SKM-1 (cell line): Measurements from ENCODE around the gene TUBA4B.
A peak's percentile ranks its signal among the peaks of the same experiment; 100 is the strongest.
"Not testable (repeated sequence)": the region's sequence is repeated elsewhere in the genome, so short reads cannot be mapped to it uniquely, and the experiment has no call there.

Experiments used
- DNase-seq: peaks from one replicate; lab custom pipeline; 2025; ENCODE audit not compliant: unreplicated experiment; lab: John Stamatoyannopoulos, UW

TUBA4B gene

GRCh38 chr2:219290381-219291171, 37.5 kb downstream of the TUBA4B start:
- no peak for DNase-seq

GRCh38 chr2:219291394-219291793, 38.4 kb downstream of the TUBA4B start:
- DNase-seq, result no peak

DNA sequence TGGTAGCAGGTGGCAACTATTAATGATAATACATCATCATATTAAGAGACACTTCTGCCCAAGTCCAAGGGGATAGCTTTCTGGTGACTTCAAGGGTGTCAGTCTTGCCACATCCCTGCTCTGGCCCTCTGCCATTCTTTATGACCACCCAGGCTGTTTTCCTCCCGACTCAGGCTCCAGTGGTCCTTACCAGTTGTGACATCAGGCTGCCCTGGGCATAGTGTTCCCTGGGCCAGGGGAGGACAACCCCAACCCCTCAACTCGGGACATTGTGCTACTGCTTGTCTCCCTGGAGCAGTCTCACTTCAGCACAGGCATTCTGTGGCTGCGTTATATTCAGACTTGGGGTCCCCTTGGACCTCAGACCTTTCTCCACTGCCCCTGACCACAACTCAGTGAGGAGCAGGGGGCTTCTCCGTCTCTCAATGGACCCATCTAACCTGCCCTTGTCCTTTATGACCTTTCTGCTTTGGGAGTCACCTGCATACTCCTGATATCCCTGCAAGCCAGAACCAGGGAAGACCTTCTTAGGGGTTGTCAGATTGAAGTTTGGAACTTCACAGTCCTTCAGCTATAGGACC, 39.0 kb downstream of the TUBA4B start:
- no peak for DNase-seq

DNA sequence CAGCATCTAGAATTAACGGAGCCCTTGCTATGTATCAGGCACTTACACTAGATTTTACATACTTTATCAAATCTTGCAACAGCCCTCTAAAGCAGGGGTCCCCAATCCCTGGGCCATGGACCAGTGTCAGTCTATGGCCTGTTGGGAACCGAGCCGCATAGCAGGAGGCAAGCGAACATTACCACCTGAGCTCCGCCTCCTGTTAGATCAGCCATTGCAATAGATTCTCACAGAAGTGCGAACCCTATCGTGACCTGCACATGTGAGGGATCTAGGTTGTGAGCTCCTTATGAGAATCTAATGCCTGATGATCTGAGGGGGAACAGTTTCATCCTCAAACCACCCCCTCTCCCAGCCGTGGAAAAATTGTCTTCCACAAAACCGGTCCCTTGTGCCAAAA, 39.6 kb downstream of the TUBA4B start:
- DNase-seq, result no peak

- DNase-seq, result no peak
These were observed 40.7 kb downstream of the TUBA4B start for GRCh38 chr2:219293736-219294231.

DNA sequence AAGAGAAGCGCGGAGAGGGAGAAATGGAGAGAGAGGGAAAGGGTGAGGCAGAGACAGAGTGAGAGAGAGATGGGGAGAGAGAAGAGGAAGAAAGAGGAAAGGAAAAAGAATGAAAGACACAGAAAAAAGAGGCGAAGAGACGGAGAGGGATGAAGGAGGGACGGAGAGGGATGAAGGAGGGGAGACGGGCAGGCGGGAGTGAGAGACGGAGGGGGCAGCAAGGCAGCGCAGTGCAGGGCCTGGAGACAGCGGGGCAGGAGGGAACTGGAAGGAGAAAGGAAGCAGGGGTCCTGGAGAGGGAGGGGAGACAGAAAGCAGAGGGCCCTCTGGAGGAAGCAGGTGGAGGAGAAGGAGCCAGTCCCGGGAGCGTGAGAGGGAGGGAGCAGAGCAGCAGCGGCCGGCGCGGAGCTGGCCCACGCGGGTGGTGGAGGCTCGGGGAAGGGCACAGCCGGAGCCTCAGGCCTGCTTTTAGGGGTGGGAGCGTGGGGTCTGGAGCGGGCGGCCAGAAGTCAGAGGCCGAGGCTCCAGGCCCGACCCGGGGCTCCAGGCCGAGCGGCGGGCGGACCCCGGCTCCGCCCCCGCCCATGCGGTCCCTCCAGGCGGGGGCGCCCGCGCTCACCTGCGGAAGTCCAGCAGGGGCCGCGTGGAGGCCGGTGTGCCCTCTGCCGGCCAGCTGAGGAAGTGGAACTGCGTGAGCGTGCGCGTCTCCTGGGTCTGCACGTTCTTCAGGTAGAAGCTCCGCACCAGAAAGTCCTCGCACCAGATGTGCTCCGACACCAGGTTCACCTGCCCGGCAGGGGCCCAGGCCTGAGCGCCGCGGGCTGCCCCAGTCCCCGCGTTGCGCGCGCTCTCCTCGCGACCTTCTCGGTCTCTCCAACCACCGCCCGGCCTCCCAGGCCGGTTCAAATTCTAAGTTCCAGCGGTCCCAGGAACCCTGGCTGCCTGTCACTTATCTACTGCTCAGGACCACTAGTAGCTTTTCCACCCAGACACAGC, 41.6 kb downstream of the TUBA4B start:
- DNase-seq, result peak; percentile 74

- no peak for DNase-seq
These were observed 43.1 kb downstream of the TUBA4B start for GRCh38 chr2:219296142-219296541.

DNA sequence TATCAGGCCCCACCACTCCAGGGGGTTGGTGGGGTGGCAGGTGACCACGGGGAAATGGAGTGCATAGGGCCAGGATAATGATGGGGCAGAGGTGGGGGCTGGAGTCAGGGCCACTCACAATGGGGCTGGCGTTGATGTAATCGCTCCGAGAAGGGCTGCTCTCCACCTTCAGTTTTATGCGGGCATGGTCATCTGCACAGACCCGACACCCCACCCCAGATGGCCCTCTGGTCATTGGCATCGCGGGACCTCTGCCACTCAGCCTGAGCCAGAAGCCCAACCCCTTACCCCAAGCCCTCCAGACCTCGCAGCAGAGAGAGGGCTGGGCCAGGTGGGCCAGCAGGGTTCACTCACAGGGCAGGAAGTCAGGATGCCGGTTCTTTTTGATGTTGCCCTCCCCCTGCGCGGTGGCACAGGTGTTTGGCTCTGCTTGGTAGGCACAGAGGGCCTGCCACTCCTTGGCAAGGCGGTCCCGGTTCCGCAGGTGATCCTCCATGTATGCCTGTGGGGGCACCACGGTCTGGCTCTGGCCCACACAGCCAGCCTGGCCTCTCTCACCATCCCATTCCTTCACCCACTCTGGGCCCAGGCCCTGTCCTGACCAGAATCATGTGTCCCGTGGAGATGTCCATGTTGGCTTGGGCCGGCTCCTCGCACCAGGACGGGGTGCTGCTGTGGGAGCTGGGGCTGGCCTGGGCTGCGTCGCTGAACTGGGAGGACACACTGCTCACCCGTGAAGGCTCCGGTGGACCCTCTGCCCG, 43.8 kb downstream of the TUBA4B start:
- DNase-seq, result no peak

DNA sequence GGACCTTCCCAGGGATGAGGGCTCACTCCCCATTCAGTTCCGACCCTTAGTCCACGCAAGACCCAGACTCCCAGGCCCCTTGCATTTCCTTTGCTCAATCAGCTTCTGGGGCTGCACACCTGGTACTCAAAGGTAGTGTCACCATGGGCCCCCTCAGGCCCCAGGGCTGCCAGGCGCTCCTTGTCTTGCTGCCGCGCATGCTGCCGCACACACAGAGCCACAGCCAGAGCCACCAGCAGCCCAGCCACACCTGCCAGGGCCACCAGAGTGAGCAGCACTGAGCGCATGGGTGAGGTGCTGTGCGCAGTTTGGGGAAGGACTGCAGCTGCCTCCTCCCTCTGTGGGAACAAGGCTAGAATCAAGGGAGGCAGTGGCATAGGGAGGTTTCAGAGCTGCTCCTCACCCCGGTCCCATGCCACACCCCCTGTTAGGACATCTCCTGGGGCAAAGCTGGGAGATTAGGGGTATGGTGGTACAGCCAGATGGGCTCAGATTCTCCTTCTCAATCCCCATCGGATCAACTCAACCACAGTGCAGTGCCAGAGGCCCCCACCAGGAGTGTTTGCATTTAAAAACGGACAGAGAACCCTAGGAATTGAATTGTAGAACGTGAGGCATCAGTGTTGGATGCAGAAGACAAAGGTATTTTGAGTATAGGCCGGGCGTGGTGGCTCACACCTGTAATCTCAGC, 44.9 kb downstream of the TUBA4B start:
- no peak for DNase-seq

DNA sequence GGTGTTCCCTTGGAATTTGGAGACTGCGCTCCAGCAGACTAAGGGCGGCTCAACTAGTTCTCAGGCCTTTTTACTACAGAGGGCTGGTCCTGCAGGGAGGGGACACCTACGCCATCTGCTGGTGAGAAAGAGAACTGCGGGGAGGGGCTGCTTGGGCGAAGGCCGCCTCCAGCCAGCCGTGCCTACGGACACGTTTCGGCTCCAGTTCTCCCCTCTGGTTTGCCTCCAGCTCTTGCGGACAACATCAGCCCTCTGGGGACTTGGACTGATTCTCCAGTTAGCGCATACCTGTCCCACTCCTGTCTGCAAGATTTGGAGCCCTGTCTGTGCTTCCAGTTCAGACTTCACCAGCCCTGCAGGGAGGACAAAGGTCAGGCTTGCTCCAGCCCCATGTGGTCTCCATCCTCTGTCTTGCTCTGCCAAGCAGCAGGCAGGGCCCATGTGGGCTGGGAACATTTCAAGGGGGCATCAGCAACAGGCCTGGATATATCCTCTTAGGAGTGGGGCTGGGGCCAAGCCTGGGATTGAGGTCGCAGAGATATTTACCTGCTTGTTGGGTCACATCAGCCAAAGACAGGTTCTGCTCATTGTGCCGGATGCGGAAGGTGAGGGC, 45.8 kb downstream of the TUBA4B start:
- peak; percentile 71 for DNase-seq

- no peak for DNase-seq
These were observed 46.3 kb downstream of the TUBA4B start for GRCh38 chr2:219299372-219299760.

GRCh38 chr2:219300022-219300421, 47.0 kb downstream of the TUBA4B start:
- no peak for DNase-seq

- DNase-seq, result no peak
These were observed 49.4 kb downstream of the TUBA4B start for GRCh38 chr2:219302412-219302968.

DNA sequence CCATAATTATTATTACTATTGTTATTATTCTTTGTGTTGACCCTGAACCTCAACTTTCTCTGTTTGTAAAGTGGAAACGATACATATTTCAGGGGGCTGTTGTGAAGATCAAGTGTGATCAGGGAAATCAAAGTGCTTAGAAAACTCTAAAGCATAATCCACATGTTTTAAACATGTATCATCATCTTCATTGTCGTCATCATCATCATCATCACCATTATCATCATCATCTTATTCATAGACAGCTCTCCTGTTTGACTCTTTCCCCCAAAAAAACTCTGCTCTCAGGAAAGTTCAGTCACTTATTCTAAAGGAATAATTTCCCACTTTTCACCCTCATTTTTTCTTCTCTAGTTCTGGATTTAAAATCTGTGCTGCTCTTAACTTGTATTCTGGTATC, 51.2 kb downstream of the TUBA4B start:
- DNase-seq, result no peak

DNA sequence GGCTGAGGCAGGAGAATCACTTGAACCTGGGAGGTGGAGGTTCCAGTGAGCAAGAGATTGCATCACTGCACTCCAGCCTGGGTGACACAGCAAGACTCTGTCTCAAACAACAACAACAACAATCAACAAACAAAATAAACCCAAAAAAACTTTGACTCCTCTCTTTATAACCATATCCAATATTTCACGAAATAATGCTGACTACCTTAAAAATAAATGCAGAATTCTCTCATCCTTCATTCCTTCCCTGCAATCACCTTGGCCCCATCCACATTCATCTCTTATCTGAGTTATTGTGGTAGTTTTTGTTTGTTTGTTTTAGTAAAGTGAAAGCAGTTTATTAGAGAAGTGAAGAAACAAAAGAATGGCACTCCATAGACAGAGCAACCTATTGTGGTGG, 53.0 kb downstream of the TUBA4B start:
- DNase-seq, result no peak

- DNase-seq, result no peak
These were observed 55.4 kb downstream of the TUBA4B start for GRCh38 chr2:219308142-219309101.

GRCh38 chr2:219309278-219309677, 56.2 kb downstream of the TUBA4B start, which contains the start of gene PTPRN:
Gene PTPRN (minus strand): TSS chr2:219309401. CDS start chr2:219309332, 69 bp downstream.
- DNase-seq, result no peak

GRCh38 chr2:219312683-219313263, 59.7 kb downstream of the TUBA4B start:
- DNase-seq, result not testable (repeated sequence)
